Left kidney (tissue), 8 donors: ENCODE results near the gene RPP38. TPM values are rescaled to one million over a fixed set of nuclear protein-coding genes. Genes with fewer than 3 reads are reported as not detected.

Experiments
- DNase-seq: peaks from one replicate; pipeline ENCODE4 v3.0.0-alpha.2; 2013
- long read RNA-seq, 8 donors: transcript quantifications; one replicate each; lab custom pipeline, GENCODE V29; 2026
- polyA plus RNA-seq: library from polyadenylated mRNA; unstranded; fragments of 120-200 nt; gene quantifications from one replicate; pipeline ENCODE4 v1.2.1, GENCODE V29; 2013; ENCODE audit not compliant: insufficient read length

RPP38 gene
- polyA plus RNA-seq: 33.2 TPM
- long read RNA-seq, donor 1, transcript RPP38-203 (2 exons, 1,030 nt): major isoform, 6 of 23 reads
- long read RNA-seq, donor 1, transcript RPP38-207 (2 exons, 1,537 nt): minor isoform, 5 of 23 reads
- long read RNA-seq, donor 1, partial matches to known transcripts: 7 of 23 reads
- long read RNA-seq, donor 1, other reads (novel, unspliced or antisense): 0 of 23 reads
- long read RNA-seq, donor 2, transcript RPP38-204 (3 exons, 1,296 nt): major isoform, 7 of 16 reads
- long read RNA-seq, donor 2, transcript RPP38-203 (2 exons, 1,030 nt): minor isoform, 5 of 16 reads
- long read RNA-seq, donor 2, partial matches to known transcripts: 0 of 16 reads
- long read RNA-seq, donor 2, other reads (novel, unspliced or antisense): 0 of 16 reads
- long read RNA-seq, donor 3, partial matches to known transcripts: 12 of 21 reads
- long read RNA-seq, donor 3, other reads (novel, unspliced or antisense): 0 of 21 reads
- long read RNA-seq, donor 4, partial matches to known transcripts: 0 of 1 reads
- long read RNA-seq, donor 4, other reads (novel, unspliced or antisense): 0 of 1 reads
- long read RNA-seq, donor 5, transcript RPP38-207 (2 exons, 1,537 nt): minor isoform, 5 of 32 reads
- long read RNA-seq, donor 5, transcript RPP38-204 (3 exons, 1,296 nt): major isoform, 7 of 32 reads
- long read RNA-seq, donor 5, transcript RPP38-203 (2 exons, 1,030 nt): minor isoform, 5 of 32 reads
- long read RNA-seq, donor 5, partial matches to known transcripts: 11 of 32 reads
- long read RNA-seq, donor 5, other reads (novel, unspliced or antisense): 0 of 32 reads
- long read RNA-seq, donor 6, transcript RPP38-207 (2 exons, 1,537 nt): major isoform, 6 of 21 reads
- long read RNA-seq, donor 6, partial matches to known transcripts: 6 of 21 reads
- long read RNA-seq, donor 6, other reads (novel, unspliced or antisense): 0 of 21 reads
- long read RNA-seq, donor 7, transcript RPP38-204 (3 exons, 1,296 nt): major isoform, 7 of 25 reads
- long read RNA-seq, donor 7, transcript RPP38-207 (2 exons, 1,537 nt): minor isoform, 5 of 25 reads
- long read RNA-seq, donor 7, transcript RPP38-203 (2 exons, 1,030 nt): minor isoform, 5 of 25 reads
- long read RNA-seq, donor 7, partial matches to known transcripts: 6 of 25 reads
- long read RNA-seq, donor 7, other reads (novel, unspliced or antisense): 0 of 25 reads
- long read RNA-seq, donor 8: 0 reads

GRCh38 chr10:15097011-15097812, at the start of gene RPP38:
Gene RPP38 (plus strand): TSS chr10:15097355. CDS start chr10:15103315, 5,960 bp downstream.
- peak; percentile 96 for DNase-seq

GRCh38 chr10:15049533-15049932, 47.6 kb upstream of the RPP38 start:
- DNase-seq: no peak

GRCh38 chr10:15052121-15052520, 45.0 kb upstream of the RPP38 start:
- no peak for DNase-seq

GRCh38 chr10:15053061-15053460, 44.1 kb upstream of the RPP38 start:
- no peak for DNase-seq

- no peak for DNase-seq
Observed at GRCh38 chr10:15058689-15059088, 38.5 kb upstream of the RPP38 start.

DNA sequence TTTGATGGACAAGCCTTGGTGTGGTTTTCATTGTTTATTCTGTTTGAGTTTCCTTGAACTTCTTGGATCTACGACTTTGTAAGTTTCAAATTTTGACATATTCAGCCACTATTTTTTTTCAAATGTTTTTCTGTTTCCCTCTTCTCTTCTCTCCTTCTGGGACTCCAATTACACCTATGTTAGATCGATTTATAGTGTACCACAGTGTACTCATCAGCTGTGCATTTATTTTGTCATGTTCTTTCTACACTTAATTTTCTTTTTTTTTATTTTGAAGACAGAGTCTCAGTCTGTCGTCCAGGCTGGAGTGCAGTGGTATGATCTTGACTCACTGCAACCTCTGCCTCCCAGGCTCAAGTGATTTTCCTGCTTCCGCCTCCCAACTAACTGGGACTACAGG, 37.2 kb upstream of the RPP38 start:
- DNase-seq: no peak

DNA sequence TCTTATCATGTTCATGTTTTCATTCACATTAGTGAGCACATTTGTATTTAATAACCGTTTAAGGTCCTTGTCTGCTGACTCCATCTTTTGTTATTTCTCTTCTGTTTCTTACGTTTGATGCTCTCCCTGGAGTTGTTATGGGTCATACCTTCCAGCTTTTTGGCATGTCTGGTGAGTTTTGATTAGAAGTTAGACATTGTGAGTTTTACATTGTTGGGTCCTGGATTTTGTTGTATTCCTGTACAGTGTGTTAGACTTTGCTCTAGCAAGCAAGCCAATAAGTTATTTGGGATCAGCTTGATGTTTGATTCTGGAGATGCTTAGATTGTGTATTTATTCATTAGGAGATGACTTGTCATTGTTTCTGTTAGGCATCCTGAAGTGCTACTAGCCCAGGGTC, 36.5 kb upstream of the RPP38 start:
- no peak for DNase-seq

- DNase-seq: no peak
Observed at GRCh38 chr10:15067154-15067553, 30.0 kb upstream of the RPP38 start.

- no peak for DNase-seq
Observed at GRCh38 chr10:15068802-15069201, 28.4 kb upstream of the RPP38 start.

DNA sequence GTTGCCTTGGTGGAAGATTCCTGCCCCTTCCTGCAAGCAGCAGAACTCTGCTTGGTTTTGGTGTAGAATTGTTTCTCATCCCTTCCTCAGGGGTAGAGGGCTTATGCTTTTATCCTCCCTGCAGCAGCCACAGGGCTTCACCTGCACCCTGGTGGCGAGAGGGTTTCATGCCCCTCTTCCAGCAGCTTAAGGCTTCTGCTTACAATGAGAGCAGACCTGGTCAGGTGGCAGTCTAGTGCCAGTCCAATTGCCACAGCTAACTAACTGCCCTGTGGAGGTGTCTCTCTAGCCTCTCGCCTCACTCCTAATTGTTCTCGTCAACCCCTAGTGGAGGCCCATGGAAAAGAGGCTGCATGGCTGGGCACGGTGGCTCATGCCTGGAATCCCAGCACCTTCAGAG, 27.9 kb upstream of the RPP38 start:
- no peak for DNase-seq

DNA sequence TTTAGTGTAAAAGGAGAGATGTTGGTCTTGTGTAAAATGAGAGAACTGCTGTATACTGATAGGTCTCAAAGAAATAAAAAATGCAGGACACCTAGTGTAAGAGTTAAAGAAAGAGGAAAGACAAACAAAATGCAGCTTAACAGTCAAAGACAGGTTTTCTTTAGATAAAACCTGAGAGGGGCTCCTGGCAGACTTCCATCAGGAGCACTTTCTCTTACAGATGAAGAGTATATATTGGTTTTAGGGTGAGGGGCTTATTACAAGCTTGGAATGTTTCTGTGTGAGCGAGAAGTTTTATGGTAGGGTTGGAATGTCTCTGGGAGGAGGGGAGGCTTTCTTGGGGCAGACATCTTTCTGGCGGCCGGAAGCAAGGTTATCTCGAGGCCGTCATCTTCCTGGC, 24.8 kb upstream of the RPP38 start:
- DNase-seq: no peak

DNA sequence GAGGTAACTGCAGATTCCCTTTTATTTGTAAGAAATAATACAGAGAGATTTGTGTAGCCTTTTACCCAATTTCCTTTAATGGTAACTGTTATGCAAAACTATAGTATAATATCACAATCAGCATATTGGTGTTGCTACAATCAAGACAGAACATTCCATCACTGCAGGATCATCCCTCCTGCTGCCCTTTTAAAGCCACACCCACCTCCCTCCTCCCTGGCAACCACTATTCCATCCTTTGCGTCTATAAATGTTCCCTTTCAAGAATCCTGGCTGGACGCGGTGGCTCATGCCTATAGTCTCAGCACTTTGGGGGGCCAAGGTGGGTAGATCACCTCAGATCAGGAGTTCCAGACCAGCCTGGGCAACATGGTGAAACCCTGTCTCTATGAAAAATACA, 21.7 kb upstream of the RPP38 start:
- no peak for DNase-seq

DNA sequence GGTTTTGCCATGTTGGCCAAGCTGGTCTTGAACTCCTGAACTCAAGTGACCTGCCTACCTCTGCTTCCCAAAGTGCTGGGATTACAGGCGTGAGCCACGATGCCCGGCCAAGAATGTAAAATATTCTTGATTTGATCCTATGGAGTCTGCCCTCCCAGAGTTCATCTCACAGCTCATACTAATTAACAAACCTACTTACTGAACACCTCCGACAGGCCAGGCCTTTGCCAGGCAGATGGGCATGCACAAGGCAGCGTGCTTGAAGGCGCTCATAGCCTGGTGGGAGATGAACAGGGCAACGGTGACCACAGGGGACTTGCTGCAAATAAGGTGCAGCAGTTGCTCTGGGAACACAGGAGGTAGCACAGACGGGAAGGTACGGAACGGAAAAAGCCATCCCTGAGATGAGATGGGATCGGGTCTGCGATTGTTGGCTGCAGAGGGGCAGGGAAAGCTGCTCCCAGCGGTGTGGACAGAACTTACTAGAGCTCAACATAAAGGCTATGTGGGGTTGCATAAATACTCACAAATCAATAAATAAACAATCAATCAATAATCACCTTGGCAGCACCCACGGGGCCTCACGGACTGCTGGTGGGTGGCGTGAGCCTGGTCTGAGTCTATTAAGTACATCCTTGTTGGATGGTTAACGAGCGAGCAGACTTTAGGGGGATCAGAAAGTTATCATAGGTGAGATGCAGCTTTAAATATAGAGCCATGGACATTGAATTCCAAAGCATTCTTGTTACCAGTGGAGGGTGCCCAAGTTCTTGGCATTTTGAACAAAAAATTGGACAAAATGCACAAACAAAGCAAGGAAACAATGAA, 13.3 kb upstream of the RPP38 start:
- no peak for DNase-seq

GRCh38 chr10:15084502-15084922, 12.6 kb upstream of the RPP38 start:
- peak; percentile 77 for DNase-seq

GRCh38 chr10:15088428-15089261, 8.5 kb upstream of the RPP38 start, which contains the start of gene ACBD7:
Gene ACBD7 (minus strand): TSS chr10:15088776. CDS start chr10:15088728, 48 bp downstream.
- peak; percentile 85 for DNase-seq

DNA sequence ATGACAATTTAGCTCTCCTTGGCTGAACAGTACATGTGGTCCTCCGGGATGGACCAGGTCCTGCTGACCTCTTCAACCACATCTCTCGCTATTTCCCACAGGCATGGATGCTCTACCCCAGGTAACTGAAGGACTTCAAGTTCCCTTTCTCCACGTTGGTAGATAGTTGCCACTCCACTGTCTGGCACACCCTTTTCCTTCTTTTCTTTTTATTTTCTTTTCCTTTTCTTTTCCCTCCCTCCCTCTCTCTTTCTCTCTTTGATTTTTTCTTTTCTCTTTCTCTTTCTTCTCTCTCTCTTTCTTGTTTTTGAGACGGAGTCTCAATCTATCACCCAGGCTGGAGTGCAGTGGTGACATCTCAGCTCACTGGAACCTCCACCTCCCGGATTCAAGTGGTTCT, 5.7 kb upstream of the RPP38 start:
- DNase-seq: no peak

DNA sequence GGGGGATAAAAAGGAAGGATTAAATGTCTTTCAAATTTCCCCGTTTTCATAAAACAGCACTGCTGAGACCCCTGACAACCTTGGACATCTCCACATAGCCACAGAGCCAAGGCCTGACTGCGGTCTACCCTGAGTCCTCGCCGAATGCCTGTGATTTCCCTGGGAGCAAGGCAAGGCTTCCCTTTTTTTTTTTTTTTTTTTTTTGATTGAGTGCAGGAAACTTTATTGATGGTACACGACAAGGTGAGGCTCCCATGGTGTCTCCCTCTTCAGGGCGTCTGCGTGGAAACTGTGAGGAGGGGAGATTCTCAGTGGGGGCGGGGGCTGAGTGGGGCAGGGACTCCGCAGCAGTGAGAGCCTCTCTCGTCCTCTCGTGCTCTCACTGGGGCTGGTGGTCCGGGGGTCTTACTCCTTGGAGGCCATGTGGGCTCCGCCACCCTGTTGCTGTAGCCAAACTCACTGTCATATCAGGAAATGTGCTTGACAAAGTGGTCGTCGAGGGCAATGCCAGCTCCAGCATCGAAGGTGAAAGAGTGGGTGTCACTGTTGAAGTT, 4.2 kb upstream of the RPP38 start:
- DNase-seq: no peak

GRCh38 chr10:15096661-15097010, 519 bp upstream of the RPP38 start:
- DNase-seq: no peak

- DNase-seq: no peak
Observed at GRCh38 chr10:15099886-15100285, 2.7 kb downstream of the RPP38 start.
